ENCODE results near the gene PIANP.

PIANP gene

GRCh38 chr12:6664902-6665301 is 35.7 kb downstream of the PIANP start:
- DNase-seq: no peak

- DNase-seq: peak; percentile 97
These were observed 37.5 kb downstream of the PIANP start, which contains the start of gene ING4 for GRCh38 chr12:6662906-6663742. Gene ING4, minus strand, starts transcription at chr12:6663119. Its CDS starts 18 bp downstream, at chr12:6663101.

- no peak for DNase-seq
These were observed 38.1 kb downstream of the PIANP start for GRCh38 chr12:6662602-6662905.

GRCh38 chr12:6653987-6654386 is 46.6 kb downstream of the PIANP start:
- DNase-seq: no peak

- DNase-seq: no peak
These were observed 47.3 kb downstream of the PIANP start for GRCh38 chr12:6653342-6653741.

GRCh38 chr12:6652391-6652790 is 48.2 kb downstream of the PIANP start:
- DNase-seq: no peak

- no peak for DNase-seq
These were observed 49.8 kb downstream of the PIANP start for GRCh38 chr12:6650832-6651231.

GRCh38 chr12:6647083-6647604 is 53.5 kb downstream of the PIANP start, which contains the start of gene ACRBP:
Gene ACRBP, minus strand, starts transcription at chr12:6647432. Its CDS starts 66 bp downstream, at chr12:6647366.
- peak; percentile 29 for DNase-seq

GRCh38 chr12:6646276-6647082 is 54.1 kb downstream of the PIANP start:
- no peak for DNase-seq

- no peak for DNase-seq
These were observed 55.7 kb downstream of the PIANP start for GRCh38 chr12:6644903-6645302.

- DNase-seq: no peak
These were observed 56.4 kb downstream of the PIANP start for GRCh38 chr12:6644257-6644596.

All from stimulated activated CD4-positive, alpha-beta T cell treated with anti-CD3 and anti-CD28 coated beads, Interleukin-4, amount 100 ng/mL, for 24 hours (primary cell).